Activated naive CD8-positive, alpha-beta T cell treated with anti-CD3 and anti-CD28 coated beads, Interleukin-2, amount 50 U/mL, for 16 hours (primary cell): ENCODE measurements around the gene FTO.
"Not testable (repeated sequence)": the region's sequence is repeated elsewhere in the genome, so short reads cannot be mapped to it uniquely, and the experiment has no call there.

Experiments
- DNase-seq: peaks from one replicate; pipeline ENCODE4 v3.0.0-alpha.2; 2020; ENCODE audit warnings: low read depth, low spot score

The FTO gene

GRCh38 chr16:54175552-54176375, 471.8 kb downstream of the FTO start:
- DNase-seq: no peak

GRCh38 chr16:54176376-54176901, 472.5 kb downstream of the FTO start:
- DNase-seq: no peak

DNA sequence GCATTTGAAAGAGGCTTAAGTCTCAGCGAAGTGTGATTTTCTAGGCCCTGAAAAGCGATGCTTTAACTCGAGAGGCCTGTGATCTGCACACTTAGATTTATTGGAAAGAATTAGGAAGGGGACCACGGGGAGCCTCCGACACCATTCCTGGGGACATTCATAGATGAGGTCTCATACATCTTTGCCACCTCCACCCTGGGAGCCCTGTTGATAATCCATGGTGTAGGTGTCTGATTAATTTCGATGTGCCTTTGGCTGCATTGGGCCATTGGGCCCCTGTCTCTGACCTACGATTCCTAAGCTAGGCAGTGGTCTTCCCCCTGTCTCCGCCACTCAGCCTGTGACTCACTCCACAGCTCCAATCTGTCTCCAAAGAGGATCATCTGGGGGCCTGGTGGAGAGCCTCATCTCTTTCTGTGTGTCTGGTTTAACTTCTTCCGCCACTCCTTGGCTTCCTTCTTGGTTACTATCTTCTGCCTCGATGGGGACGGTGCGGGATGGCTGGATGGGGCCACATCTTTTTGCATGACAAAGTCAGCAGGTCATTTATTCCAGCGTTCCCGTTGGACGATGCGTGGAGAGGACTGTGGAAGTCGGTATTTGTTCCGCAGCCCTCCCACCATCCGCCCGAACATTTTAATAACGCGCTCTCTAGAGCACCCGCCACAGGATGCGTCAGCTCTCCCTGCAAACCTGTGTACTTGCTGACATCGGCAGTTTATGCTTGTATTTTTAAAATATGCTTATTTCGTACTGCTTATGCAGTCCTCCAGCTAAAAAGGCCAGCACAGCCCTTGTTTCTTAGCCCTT, 473.3 kb downstream of the FTO start:
- no peak for DNase-seq

GRCh38 chr16:54177862-54178477, 474.0 kb downstream of the FTO start:
- DNase-seq: no peak

GRCh38 chr16:54178478-54178976, 474.6 kb downstream of the FTO start:
- DNase-seq: no peak

DNA sequence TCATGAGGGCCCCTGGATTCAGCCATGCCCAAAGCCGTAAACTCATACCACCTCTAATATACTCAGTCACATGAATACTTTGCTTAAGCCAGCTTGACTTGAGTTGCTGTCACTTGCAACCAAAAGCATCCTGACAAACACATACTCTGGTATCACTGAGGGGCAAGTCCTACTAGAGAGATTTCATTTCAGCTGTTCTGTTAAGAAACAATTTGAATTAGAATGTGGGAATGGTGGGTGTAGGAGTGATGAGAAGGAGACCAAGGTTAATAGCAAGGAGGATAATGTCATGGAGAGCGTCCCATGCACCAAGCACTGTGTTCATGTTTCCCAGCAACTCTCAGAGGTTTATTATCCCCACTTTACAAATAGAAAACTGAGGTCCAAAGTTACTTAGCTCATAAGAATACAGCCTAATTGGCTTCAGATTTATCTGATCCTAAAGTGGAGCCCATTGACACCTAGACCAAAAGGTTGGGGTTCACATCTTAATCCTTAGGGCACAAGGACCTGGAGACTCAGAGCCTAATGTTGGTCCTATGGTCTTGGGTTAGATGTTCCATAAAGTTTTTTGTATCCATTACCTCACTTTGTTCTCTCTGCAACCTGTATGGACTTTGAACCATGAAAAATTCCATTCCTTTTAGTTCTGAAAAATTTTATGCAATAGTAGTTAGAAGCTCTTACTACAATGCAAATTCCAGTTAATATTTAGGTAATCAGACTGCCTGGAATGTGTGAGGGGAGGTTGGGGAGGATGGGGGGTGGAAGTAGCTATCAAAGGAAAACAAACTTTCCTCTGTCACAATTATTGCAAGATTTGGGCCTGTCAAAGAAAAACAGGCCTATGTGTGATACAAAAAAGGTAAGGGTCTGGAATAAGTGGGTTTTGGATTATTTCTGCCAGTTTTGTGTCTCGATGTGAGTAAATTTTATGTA, 476.7 kb downstream of the FTO start:
- DNase-seq: no peak

DNA sequence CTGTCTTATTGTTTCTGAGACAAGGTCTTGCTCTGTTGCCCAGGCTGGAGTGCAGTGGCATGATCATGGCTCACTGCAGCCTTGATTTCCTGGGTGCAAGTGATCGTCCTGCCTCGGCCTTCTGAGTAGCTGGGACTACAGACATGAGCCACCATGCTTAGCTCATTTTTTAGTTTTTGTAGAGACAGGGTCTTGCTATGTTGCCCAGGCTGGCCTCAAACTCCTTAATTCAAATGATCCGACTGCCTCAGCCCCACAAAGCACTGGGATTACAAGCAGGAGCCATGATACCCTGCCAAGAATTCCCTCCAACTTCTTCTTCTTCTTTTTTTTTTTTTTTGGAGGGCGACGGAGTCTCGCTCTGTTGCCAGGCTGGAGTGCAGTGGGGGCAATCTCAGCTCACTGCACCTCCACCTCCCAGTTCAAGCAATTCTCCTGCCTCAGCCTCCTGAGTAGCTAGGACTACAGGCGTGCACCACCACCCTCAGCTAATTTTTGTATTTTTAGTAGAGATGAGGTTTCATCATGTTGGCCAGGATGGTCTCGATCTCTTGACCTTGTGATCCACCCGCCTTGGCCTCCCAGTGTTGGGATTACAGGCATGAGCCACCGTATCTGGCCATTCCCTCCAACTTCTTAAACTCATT, 477.9 kb downstream of the FTO start:
- not testable (repeated sequence) for DNase-seq

GRCh38 chr16:54185045-54185444, 481.1 kb downstream of the FTO start:
- no peak for DNase-seq

GRCh38 chr16:54191163-54191562, 487.2 kb downstream of the FTO start:
- DNase-seq: no peak

DNA sequence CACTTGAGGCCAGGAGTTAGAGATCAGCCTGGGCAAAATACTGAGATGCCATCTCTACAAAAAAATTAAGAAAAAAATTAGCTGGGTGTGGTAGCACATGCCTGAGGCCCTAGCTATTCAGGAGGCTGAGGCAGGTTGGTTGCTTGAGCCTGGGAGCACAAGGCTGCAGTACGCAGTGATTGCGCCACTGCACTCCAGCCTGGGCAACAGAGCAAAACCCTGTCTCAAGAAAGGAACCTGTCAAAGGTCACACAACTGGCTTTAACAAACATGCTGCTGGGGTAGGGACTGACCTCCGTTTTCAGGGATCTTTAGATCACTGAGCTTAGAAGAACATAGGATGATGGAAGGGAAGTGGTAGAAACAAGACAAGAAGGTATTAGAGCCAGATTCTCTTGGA, 487.6 kb downstream of the FTO start:
- DNase-seq: no peak

DNA sequence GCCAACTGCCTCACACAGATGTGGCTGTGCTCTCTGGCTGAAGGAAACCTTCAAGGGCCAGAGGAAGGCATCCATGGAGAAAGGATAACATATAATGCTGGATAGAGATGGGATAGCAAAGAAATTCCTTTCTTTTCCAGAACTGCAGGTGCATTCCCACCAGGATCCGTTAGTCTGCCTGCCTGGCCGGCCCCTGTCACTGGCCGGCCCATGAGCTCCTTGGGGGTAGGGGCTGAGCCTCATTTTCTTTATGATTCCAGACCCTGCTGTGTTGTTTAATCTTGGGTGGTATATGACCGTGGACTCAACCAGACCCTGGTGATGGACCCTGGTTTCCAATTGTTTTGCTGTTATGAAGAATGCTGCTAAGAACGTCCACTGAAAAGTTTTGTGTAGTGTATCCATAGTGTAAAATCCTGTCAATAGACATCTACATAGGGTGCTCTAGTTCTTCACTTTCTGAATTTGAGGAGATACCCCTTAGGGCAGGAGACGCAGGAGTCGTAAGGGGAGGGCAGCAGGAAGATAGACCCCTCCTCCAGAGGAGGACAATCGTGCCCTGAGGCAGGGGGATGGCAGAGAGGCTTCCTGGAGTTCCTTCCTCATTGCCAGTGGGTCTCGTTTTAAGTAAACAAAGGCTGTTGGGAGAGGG, 489.2 kb downstream of the FTO start:
- no peak for DNase-seq

GRCh38 chr16:54193665-54194333, 489.8 kb downstream of the FTO start:
- no peak for DNase-seq

GRCh38 chr16:54194334-54194743, 490.4 kb downstream of the FTO start:
- no peak for DNase-seq

- DNase-seq: no peak
Observed at GRCh38 chr16:54197758-54198157, 493.8 kb downstream of the FTO start.

GRCh38 chr16:54199487-54200160, 495.7 kb downstream of the FTO start:
- DNase-seq: no peak

DNA sequence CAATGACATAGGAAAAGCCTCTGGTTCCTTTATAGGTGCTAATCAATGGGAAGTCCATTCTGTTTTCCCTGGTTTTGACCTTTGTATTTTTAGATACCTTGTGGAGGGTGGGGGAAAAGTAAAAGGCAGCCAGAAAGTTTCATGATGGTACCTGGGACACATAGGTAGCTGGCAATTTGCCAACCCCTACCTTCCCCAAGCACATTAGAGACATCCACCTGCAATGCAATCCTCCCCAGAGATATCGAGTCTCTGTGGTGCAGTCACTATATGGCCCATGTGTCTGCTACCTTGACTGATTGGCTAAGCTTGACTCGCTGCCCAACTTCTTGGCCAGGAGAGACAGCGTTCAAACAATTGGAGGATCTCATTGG, 496.2 kb downstream of the FTO start:
- no peak for DNase-seq

DNA sequence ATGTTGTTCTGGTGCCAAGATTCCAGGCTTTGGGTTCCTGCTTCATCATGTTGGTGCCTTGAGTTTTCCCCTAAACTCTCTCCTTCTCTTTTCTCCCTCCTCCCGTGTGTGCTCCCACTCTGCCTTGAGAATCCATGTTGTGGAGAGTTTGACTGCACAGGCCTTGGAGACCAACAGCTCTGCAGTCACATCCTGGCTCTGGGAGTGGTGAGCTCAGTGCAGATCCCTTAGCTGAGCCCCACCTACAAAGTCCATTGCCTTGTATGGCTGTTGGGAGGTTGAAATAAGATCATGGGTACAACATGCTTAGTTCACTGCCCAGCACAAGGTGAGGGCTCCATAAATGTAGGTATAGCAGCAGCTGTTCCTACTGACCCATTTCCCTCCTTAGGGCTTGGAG, 496.8 kb downstream of the FTO start:
- no peak for DNase-seq

DNA sequence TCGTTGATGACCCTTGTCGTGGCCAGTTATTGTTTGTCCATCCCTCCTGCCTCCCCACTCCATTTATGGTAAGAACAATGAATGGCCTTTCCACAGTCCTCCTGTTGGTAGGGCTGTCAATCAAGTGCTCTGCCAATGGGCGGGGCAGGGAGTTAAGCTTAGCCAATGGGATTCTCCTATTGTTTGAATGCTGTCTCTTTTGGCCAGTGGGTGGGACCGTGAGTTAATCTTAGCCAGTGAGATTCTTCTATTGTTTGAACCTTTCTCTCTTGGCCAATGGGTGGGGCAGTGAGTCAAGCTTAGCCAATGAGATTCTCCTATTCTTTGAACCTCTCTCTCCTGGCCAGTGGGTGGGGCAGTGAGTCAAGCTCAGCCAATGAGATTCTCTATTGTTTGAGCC, 497.2 kb downstream of the FTO start:
- DNase-seq: no peak
